NCI-H2107 treated with DMSO at 0.1 percent for 48 hours (cell line): ENCODE measurements around the gene THEM4.

Experiments used
- DNase-seq: peaks from one replicate; lab custom pipeline; 2025; ENCODE audit not compliant: unreplicated experiment; lab: John Stamatoyannopoulos, UW

The THEM4 gene

GRCh38 chr1:151909167-151910149 is at the start of gene THEM4:
Gene THEM4 (minus strand): TSS chr1:151909511. CDS start chr1:151909458, 53 bp downstream.
- peak; percentile 62 for DNase-seq

GRCh38 chr1:151958959-151959358 is 49.6 kb upstream of the THEM4 start:
- no peak for DNase-seq

GRCh38 chr1:151956957-151957497 is 47.7 kb upstream of the THEM4 start:
- DNase-seq = no peak

DNA sequence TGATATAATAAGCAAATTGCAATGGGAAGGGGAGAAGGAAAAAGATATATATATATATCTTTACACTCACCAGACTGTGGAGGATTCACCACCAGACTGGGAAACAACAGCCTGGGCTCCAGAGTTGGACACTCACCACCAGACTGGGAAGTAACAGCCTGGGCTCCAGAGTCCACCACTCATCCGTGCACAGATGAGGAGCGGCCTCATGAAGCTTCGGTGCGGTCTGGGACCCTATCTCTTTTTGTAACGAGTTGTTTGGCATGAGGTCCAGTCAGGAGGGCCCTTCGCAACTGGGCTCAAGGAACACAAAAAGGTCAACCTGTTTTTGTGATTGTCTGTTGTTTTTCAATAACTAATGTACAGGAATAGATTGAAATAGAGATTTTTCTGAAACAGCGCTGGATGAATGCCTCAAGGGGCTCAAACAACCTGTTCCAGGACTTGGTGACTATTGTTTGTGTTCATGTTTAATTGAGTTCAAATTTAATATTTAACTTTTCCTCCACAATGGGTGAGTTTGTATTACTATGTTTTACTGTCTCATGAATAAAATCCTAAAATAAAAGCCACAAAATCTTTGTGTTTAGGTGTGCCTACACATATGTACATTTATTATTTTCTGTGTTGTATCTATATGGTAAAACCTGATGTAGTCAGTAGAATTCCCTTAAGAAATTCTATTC is 44.2 kb upstream of the THEM4 start:
- no peak for DNase-seq

GRCh38 chr1:151952811-151953210 is 43.5 kb upstream of the THEM4 start:
- no peak for DNase-seq

DNA sequence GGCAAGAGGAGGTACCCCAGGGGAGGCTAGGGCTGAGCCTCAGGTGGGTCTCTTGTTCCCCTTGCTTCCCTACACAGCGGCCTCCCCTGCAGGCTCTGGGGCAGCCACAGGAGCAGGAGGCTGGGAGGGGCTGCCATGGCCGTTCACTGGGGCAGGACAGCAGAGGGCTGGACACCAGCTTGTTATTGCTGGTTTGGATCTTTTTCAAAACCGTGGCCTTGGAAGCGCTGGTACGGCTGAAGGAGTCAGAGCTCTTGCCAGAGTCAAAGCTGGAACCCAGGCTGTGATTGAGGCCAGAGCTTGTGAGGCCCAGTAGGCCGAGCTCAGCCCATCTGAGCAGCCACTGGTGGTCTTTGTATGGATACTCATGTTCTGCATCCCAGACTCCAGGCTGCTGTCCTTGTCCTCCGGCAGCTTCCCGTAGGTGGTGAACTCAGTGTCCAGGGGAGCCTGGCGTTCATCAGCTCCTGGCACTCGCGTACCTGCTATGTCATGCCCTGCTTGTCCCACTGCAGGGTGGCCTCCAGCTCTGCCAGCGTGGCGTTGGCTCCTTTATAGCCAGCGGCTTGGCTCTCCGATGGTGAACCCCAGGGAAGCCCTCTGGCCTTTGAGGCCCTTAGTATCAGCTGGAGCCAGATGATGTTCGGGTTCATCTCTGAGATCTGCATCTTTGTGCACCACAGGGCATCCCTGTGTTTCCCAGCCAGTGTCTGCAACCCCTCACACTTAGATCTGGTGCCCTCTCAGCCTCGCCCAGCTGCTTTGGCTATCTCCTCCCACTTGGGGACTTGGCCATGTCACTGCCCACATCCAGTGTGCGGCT is 40.3 kb upstream of the THEM4 start:
- DNase-seq = no peak

GRCh38 chr1:151948506-151948905 is 39.2 kb upstream of the THEM4 start:
- DNase-seq = no peak

DNA sequence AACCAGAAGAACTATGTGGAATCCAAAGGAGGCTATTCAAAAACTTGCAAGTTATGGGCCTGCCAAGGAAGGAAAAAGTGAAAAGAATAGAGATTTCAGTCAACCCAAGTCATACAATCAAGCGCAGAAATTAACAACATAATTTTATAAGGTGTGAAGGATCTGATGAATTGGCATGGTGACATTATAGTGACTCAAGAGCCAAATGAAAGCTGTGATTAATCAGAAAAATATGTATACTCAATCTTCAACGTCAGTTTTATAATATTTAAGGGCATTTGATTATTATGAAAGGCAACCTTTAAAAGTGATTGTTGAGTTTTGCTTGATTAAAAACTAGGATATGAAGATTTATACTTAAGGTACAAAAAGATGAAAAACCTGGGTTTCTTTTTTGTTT is 37.8 kb upstream of the THEM4 start:
- DNase-seq = no peak

DNA sequence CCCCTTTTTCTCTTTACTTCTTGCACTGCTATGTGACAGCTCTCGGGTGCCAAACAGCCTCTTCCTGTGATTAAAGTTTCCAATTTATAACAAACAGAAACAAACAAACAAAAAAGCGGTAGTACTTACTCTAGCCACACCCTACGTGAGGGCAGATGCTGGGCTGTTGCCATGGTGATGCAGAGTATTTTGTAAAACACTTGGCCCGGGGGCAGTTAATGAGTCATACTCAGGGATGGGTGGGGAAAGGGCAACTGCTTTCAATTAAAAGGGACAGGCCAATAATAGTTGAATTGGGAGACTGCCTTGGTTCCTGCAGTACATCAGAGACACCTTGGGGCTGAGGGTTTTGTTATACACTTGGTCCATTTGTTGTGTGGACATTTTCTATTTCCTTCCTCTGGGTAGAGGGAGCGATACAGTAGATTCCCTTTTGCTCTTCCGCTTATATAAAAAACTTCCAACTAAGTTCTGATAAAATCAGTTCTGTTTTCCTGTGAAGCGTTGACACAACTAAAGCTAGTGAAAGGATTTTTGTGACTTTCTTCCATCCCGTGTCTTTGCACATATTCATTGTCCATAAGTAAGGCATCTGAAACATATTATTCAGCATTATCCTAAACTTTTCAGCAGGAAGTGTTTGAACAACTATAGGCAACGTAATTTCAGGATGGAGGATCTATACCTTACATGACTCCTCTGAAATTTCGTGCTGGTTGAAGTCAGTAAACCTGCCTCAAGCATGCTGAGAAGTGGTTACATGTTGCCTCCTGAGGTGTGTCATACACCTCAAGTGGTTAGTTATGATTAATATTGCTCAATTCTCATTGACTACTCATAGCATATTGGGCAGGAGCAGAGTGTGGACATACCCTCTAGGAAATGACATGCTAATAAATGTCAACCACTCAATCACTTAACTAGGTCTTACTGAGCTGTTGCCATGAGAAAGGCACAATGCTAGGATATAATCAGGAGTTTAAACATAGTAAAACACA is 36.7 kb upstream of the THEM4 start:
- DNase-seq = no peak

GRCh38 chr1:151944857-151945575 is 35.7 kb upstream of the THEM4 start:
- no peak for DNase-seq

DNA sequence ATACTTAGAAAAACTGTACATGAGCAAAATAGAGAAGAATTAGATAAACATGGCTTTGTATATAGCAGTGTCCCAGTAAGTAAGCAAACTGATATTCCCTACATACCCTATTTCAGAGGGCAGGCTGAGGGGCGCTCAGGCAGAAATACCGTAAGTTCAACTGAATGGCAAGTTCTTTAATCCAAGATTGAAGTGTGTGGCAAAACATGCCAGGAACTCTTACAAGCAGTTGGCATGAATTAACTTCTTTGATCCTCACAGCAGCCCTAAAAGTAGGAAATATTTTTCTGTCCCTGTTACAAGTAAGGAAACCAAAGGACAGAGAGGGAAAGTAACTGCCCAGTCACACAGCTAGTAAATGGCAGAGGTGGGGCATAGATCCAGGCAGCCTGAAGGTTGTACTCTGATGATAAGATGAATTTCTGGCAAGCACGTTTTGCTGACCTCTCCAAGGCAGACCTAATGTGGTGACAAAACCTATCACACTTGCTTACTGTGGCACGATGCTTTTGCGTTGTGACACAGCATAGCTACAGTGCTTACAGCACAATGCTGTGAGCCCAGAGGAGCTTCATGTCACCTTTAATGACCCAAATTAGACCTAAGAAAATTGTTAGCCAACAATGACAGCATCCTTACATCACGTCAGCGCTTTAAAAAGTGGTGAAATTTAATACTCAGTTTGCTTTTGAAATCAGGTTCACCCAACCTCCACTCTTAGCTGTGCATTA is 35.0 kb upstream of the THEM4 start:
- DNase-seq = no peak

DNA sequence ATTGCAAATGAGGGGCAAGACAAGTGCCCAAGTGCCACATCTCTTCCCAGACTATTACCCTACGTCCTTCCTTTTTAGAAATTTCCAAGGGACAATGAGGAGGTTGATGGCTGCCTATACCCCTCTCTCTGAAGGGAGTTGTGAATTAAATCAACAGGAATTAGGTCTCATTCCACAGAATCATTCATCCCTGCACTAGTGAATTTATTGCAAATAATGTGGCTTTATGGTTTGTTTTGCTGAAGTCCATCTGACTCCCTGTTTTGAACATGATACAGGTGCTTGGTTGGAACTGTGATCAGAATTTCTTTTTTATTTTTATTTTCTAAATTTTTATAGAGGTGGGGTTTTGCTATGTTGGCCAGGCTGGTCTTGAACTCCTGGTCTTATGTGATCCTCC is 34.3 kb upstream of the THEM4 start:
- no peak for DNase-seq

GRCh38 chr1:151942882-151943281 is 33.6 kb upstream of the THEM4 start:
- DNase-seq = no peak

GRCh38 chr1:151940541-151940940 is 31.2 kb upstream of the THEM4 start:
- no peak for DNase-seq

- DNase-seq = no peak
Measured at GRCh38 chr1:151939779-151940178, 30.5 kb upstream of the THEM4 start.

- DNase-seq = no peak
Measured at GRCh38 chr1:151939141-151939540, 29.8 kb upstream of the THEM4 start.

- no peak for DNase-seq
Measured at GRCh38 chr1:151936653-151937052, 27.3 kb upstream of the THEM4 start.

- no peak for DNase-seq
Measured at GRCh38 chr1:151935894-151936602, 26.7 kb upstream of the THEM4 start.
